Measurements from ENCODE around the gene UNC80. TPM values are rescaled to one million over a fixed set of nuclear protein-coding genes. Genes with fewer than 3 reads are reported as not detected.

UNC80 gene
- polyA plus RNA-seq, 2 of the 4 experiments (the other 2 are of a cell fraction) = not detected

DNA sequence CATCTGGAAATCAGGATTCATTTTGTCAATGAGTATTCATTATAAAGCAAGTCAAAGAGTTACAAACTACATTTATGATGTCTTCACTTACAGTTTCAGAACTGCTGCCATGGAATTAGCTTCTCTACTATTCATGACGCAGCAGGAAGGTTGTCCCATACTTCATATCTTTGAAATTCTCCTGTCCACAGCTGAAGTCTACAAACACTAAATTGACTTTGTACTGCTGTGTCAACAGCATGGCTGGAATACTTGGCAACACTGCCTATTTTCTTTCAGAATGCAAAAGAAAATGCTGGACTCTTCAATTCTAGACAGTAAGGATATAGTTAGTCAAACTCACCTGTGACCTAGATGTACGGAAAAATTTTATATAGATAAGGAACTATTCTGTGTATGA is 44.6 kb upstream of the UNC80 start:
- H3K4me3 ChIP-seq = no peak overlapping the region
- no peaks in the 10 kb centered on the region for H3K4me1 ChIP-seq
- H3K27ac ChIP-seq = no peak overlapping the region
- H3K4me2 ChIP-seq = no peak overlapping the region
- WGBS (ENCODE audit: missing lambda C conversion rate) = 47% methylated on average over 2 of the region's 2 CpGs
- H3K9me3 ChIP-seq = no peaks in the 10 kb centered on the region
- no peak for FAIRE-seq
- TF ChIP-seq ZC3H11A (IDR thresholded peaks at IDR 0.05) (no peak), POLR2A (IDR thresholded peaks at IDR 0.05; ENCODE audit: low read length) (no peak), ZSCAN20 (CRISPR knock-in tag; IDR thresholded peaks at IDR 0.05) (no peak)
- CTCF ChIA-PET = no interaction called here
- DNase-seq (ENCODE audit: low read depth in 1 of 2, low spot score in 1 of 2) = no peak
- no peak for ATAC-seq
- POLR2A ChIA-PET = no interaction called here

DNA sequence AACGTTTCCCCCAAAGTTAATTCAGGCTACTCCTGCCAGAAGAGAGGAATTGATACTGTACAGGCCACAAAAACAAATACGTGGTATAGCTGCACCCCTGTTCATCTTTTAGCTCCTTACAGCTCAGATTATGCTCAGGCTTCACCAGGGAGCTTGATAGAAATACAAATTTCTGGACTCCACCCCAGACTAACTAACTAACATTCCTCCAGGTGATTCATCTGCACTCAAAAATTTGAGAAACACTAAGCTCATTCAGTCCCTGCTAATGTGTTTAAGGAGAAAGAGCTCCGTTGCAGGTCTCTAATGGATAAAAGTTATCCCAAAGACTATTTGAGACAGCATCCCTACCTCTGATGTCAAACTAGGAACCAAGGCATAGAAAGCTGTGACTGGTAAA is 36.8 kb upstream of the UNC80 start:
- Histone ChIP-seq H3K27ac (no peak overlapping the region), H3K4me1 (no peaks in the 10 kb centered on the region), H3K9me3 (no peaks in the 10 kb centered on the region), H3K4me3 (no peak overlapping the region), H3K4me2 (no peak overlapping the region)
- TF ChIP-seq EHF (CRISPR knock-in tag; IDR thresholded peaks at IDR 0.05) (no peak), CHD4 (IDR thresholded peaks at IDR 0.05; ENCODE audit: borderline replicate concordance) (no peak), RFX5 (IDR thresholded peaks at IDR 0.05) (no peak), CEBPB (IDR thresholded peaks at IDR 0.05) (no peak), JUN (IDR thresholded peaks at IDR 0.05) (no peak), CBX8 (IDR thresholded peaks at IDR 0.05) (no peak), ZSCAN20 (CRISPR knock-in tag; IDR thresholded peaks at IDR 0.05) (no peak), HDAC2 (IDR thresholded peaks at IDR 0.05) (no peak)
- TF ChIP-seq, protein P1, sequence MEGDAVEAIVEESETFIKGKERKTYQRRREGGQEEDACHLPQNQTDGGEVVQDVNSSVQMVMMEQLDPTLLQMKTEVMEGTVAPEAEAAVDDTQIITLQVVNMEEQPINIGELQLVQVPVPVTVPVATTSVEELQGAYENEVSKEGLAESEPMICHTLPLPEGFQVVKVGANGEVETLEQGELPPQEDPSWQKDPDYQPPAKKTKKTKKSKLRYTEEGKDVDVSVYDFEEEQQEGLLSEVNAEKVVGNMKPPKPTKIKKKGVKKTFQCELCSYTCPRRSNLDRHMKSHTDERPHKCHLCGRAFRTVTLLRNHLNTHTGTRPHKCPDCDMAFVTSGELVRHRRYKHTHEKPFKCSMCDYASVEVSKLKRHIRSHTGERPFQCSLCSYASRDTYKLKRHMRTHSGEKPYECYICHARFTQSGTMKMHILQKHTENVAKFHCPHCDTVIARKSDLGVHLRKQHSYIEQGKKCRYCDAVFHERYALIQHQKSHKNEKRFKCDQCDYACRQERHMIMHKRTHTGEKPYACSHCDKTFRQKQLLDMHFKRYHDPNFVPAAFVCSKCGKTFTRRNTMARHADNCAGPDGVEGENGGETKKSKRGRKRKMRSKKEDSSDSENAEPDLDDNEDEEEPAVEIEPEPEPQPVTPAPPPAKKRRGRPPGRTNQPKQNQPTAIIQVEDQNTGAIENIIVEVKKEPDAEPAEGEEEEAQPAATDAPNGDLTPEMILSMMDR (IDR thresholded peaks at IDR 0.05) = no peak
- TF ChIP-seq, protein P2, sequence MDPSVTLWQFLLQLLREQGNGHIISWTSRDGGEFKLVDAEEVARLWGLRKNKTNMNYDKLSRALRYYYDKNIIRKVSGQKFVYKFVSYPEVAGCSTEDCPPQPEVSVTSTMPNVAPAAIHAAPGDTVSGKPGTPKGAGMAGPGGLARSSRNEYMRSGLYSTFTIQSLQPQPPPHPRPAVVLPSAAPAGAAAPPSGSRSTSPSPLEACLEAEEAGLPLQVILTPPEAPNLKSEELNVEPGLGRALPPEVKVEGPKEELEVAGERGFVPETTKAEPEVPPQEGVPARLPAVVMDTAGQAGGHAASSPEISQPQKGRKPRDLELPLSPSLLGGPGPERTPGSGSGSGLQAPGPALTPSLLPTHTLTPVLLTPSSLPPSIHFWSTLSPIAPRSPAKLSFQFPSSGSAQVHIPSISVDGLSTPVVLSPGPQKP (IDR thresholded peaks at IDR 0.05; ENCODE audit: low read depth, low read length) = no peak
- TF ChIP-seq, protein P3, sequence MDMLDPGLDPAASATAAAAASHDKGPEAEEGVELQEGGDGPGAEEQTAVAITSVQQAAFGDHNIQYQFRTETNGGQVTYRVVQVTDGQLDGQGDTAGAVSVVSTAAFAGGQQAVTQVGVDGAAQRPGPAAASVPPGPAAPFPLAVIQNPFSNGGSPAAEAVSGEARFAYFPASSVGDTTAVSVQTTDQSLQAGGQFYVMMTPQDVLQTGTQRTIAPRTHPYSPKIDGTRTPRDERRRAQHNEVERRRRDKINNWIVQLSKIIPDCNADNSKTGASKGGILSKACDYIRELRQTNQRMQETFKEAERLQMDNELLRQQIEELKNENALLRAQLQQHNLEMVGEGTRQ (IDR thresholded peaks at IDR 0.05) = no peak
- TF ChIP-seq, protein P4, sequence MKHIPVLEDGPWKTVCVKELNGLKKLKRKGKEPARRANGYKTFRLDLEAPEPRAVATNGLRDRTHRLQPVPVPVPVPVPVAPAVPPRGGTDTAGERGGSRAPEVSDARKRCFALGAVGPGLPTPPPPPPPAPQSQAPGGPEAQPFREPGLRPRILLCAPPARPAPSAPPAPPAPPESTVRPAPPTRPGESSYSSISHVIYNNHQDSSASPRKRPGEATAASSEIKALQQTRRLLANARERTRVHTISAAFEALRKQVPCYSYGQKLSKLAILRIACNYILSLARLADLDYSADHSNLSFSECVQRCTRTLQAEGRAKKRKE (CRISPR knock-in tag; IDR thresholded peaks at IDR 0.05; ENCODE audit: low read depth) = no peak
- ATAC-seq (no peak), FAIRE-seq (no peak), DNase-seq (ENCODE audit: low read depth in 1 of 2, low spot score in 1 of 2) (no peak)
- WGBS (ENCODE audit: missing lambda C conversion rate) = 4% methylated on average over 3 of the region's 3 CpGs
- POLR2A ChIA-PET = no interaction called here
- CTCF ChIA-PET = no interaction called here

DNA sequence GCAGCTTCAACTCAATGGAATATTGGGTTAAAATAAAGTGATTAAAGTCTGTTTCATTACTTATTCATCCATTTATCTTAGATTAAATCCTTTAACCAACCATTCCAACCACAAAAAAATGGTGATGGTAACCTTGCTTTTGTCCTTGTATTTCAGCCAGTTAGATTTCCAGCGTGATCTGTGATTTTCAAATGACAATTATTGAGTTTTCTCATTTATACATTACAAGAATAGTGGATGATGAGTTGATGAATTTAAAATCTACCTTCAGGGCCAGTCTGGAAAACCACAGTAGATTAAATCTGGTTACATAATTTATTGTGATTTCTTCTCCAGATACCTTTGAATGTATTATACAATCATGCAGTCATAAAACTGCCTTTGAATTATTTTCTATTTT is 29.7 kb upstream of the UNC80 start:
- POLR2A ChIA-PET = no interaction called here
- FAIRE-seq (no peak), ATAC-seq (no peak), DNase-seq (ENCODE audit: low read depth in 1 of 2, low spot score in 1 of 2) (no peak)
- TF ChIP-seq, protein P3 (IDR thresholded peaks at IDR 0.05) = no peak
- TF ChIP-seq, protein P2 (IDR thresholded peaks at IDR 0.05; ENCODE audit: low read depth, low read length) = no peak
- TF ChIP-seq RAD21 (conservative IDR thresholded peaks at IDR 0.05 in 1 of 2, IDR thresholded peaks at IDR 0.05 in 1 of 2) (no peak), KDM5A (IDR thresholded peaks at IDR 0.05) (no peak), EP300 (IDR thresholded peaks at IDR 0.05) (no peak), HOXB5 (CRISPR knock-in tag; IDR thresholded peaks at IDR 0.05) (no peak)
- TF ChIP-seq, protein P5, sequence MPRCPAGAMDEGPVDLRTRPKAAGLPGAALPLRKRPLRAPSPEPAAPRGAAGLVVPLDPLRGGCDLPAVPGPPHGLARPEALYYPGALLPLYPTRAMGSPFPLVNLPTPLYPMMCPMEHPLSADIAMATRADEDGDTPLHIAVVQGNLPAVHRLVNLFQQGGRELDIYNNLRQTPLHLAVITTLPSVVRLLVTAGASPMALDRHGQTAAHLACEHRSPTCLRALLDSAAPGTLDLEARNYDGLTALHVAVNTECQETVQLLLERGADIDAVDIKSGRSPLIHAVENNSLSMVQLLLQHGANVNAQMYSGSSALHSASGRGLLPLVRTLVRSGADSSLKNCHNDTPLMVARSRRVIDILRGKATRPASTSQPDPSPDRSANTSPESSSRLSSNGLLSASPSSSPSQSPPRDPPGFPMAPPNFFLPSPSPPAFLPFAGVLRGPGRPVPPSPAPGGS (IDR thresholded peaks at IDR 0.05) = no peak
- TF ChIP-seq, protein P4 (CRISPR knock-in tag; IDR thresholded peaks at IDR 0.05; ENCODE audit: low read depth) = no peak
- Histone ChIP-seq H3K9me3 (no peaks in the 10 kb centered on the region), H3K4me1 (no peaks in the 10 kb centered on the region), H3K4me2 (no peak overlapping the region), H3K4me3 (no peak overlapping the region), H3K27ac (no peak overlapping the region)
- WGBS (ENCODE audit: missing lambda C conversion rate) = 5% methylated on average over 1 of the region's 1 CpG
- CTCF ChIA-PET = interaction anchor here (0.6 kb wide), 1 partner anchor 171 kb away, joined by 4 read pairs; no protein-coding TSS in a partner anchor
